Measurements from ENCODE around the gene PRKD1. TPM values are rescaled to one million over a fixed set of nuclear protein-coding genes. Genes with fewer than 3 reads are reported as not detected.

Gene PRKD1
- total RNA-seq, 4 donors from 2014 or later: 3.0 to 5.4 (median 3.6) TPM

DNA sequence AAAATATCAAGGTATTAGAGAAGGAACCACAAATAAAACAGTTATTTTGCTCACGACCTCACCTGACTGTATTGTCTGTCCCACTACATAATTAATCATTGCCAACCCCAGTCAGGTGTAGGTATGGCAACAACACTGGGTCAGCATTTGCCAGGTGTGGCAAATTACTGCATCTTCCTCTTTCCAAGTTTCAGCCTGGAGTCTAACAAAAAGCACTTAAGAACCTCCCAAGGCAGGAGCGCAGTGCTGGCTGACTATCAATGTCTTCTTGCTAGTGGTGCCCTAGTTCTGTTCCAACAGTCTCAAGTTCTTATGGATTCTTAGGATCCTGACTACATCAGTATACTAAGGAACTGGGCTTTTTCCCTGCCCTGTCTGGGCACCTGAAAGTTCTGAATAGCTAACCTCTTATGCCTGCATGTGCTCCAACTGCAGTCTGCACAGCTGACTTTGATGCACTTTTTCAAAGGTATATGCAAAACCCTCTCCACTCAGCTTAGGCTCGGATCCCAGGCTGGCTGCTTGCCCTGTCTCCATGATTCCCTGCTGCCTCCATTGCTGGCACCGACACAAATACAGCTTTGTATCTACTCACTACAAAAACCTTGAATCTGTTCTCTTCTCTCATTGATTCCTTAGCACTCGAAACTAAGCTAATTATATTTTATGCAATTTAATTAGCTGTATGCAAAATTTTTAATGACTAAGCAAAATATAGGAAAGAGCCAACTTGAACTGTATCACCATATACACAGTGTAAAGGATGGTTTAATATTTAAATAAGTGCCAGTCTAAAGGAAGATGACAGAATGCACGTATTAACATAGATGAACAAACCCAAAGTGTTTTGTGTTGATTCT lies 113.3 kb downstream of the PRKD1 start:
- no peaks in the 10 kb centered on the region for H3K27me3 ChIP-seq
- no peak for DNase-seq (ENCODE audit: low spot score in 2 of 2)
- H3K36me3 ChIP-seq: no peaks in the 10 kb centered on the region
- no peaks in the 10 kb centered on the region for H3K9me3 ChIP-seq
- 50% methylated on average over 6 of the region's 6 CpGs for WGBS
- H3K4me1 ChIP-seq: peaks cover 18% of the 10 kb centered on the region
- H3K4me3 ChIP-seq: no peak overlapping the region
- TF ChIP-seq POLR2A (IDR thresholded peaks at IDR 0.05) (no peak), POLR2AphosphoS5 (IDR thresholded peaks at IDR 0.05) (no peak), EP300 (IDR thresholded peaks at IDR 0.05) (no peak)
- TF ChIP-seq, protein P1, sequence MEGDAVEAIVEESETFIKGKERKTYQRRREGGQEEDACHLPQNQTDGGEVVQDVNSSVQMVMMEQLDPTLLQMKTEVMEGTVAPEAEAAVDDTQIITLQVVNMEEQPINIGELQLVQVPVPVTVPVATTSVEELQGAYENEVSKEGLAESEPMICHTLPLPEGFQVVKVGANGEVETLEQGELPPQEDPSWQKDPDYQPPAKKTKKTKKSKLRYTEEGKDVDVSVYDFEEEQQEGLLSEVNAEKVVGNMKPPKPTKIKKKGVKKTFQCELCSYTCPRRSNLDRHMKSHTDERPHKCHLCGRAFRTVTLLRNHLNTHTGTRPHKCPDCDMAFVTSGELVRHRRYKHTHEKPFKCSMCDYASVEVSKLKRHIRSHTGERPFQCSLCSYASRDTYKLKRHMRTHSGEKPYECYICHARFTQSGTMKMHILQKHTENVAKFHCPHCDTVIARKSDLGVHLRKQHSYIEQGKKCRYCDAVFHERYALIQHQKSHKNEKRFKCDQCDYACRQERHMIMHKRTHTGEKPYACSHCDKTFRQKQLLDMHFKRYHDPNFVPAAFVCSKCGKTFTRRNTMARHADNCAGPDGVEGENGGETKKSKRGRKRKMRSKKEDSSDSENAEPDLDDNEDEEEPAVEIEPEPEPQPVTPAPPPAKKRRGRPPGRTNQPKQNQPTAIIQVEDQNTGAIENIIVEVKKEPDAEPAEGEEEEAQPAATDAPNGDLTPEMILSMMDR (IDR thresholded peaks at IDR 0.05): no peak
- H3K27ac ChIP-seq: no peak overlapping the region

DNA sequence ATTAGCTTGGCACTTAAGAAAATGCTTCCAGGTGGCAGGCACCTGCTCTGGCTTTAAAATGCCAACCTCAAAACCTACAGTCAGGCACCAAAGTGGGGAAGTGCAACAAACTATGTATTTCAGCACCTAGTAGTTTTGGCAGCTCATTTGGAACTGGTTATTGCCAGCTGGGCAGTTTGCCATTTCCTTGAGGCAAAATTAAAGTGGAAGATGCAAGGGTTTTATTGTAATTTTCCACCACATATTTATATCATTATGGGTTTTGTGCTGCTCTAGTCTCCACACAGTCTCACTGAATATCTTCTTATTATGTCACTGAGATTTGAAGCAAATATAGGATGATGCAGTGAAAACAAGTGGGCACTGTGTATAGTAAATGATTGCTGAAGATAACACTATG lies 117.0 kb downstream of the PRKD1 start:
- Histone ChIP-seq H3K4me1 (peaks cover 18% of the 10 kb centered on the region), H3K9me3 (no peaks in the 10 kb centered on the region), H3K27ac (no peak overlapping the region), H3K27me3 (no peaks in the 10 kb centered on the region), H3K4me3 (no peak overlapping the region), H3K36me3 (no peaks in the 10 kb centered on the region)
- TF ChIP-seq EP300 (IDR thresholded peaks at IDR 0.05) (no peak), POLR2A (IDR thresholded peaks at IDR 0.05) (no peak), POLR2AphosphoS5 (IDR thresholded peaks at IDR 0.05) (no peak)
- TF ChIP-seq, protein P1 (IDR thresholded peaks at IDR 0.05): no peak
- no peak for DNase-seq (ENCODE audit: low spot score in 2 of 2)

DNA sequence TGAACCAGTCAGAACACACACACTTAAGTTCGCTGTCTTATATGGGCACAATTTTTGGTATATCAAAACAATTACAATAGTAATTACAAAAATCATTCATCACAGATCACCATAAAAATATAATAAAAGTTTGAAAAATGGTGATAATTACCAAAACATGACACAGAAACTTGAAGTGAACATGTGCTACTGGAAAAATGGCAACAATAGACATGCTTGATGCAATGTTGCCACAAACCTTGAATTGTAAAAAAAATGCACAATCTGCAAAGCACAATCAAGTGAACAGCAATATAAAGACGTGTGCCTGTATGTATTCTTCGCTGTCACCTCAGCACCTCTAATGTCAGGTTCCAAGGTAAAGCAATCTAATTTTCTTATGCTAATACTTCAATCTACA lies 117.6 kb downstream of the PRKD1 start:
- H3K36me3 ChIP-seq: no peaks in the 10 kb centered on the region
- 87% methylated on average over 3 of the region's 3 CpGs for WGBS
- no peak overlapping the region for H3K27ac ChIP-seq
- DNase-seq (ENCODE audit: low spot score in 2 of 2): no peak
- H3K4me1 ChIP-seq: peaks cover 21% of the 10 kb centered on the region
- no peaks in the 10 kb centered on the region for H3K27me3 ChIP-seq
- no peaks in the 10 kb centered on the region for H3K9me3 ChIP-seq
- H3K4me3 ChIP-seq: no peak overlapping the region
- no peak for TF ChIP-seq EP300 (IDR thresholded peaks at IDR 0.05)
- TF ChIP-seq, protein P1 (IDR thresholded peaks at IDR 0.05): no peak
- TF ChIP-seq POLR2A (IDR thresholded peaks at IDR 0.05): no peak
- no peak for TF ChIP-seq POLR2AphosphoS5 (IDR thresholded peaks at IDR 0.05)

DNA sequence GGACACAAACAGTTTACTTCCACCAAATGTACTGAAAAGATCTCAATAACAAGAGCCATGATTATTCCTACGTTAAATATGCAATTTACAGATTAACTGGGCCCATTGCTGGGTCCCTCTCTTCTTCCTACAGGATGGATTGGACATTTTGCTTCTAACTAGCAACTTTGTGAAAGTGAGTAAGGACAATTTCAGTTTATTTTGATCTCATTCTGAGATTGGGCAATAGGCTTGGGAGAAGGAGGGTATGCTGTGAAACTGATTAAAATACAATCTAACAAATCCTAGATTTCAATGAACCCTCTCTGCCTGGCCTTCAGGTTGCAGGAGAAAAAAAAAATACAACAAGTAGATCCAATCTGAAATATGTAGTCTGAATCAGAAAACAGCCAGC lies 121.5 kb downstream of the PRKD1 start:
- no peaks in the 10 kb centered on the region for H3K9me3 ChIP-seq
- no peak overlapping the region for H3K4me3 ChIP-seq
- 95% methylated on average over 1 of the region's 1 CpG for WGBS
- DNase-seq (ENCODE audit: low spot score in 2 of 2): no peak
- no peak overlapping the region for H3K27ac ChIP-seq
- peaks cover 13% of the 10 kb centered on the region for H3K4me1 ChIP-seq
- no peaks in the 10 kb centered on the region for H3K27me3 ChIP-seq
- no peaks in the 10 kb centered on the region for H3K36me3 ChIP-seq
- TF ChIP-seq POLR2A (IDR thresholded peaks at IDR 0.05) (no peak), EP300 (IDR thresholded peaks at IDR 0.05) (no peak), POLR2AphosphoS5 (IDR thresholded peaks at IDR 0.05) (no peak)
- TF ChIP-seq, protein P1 (IDR thresholded peaks at IDR 0.05): no peak

DNA sequence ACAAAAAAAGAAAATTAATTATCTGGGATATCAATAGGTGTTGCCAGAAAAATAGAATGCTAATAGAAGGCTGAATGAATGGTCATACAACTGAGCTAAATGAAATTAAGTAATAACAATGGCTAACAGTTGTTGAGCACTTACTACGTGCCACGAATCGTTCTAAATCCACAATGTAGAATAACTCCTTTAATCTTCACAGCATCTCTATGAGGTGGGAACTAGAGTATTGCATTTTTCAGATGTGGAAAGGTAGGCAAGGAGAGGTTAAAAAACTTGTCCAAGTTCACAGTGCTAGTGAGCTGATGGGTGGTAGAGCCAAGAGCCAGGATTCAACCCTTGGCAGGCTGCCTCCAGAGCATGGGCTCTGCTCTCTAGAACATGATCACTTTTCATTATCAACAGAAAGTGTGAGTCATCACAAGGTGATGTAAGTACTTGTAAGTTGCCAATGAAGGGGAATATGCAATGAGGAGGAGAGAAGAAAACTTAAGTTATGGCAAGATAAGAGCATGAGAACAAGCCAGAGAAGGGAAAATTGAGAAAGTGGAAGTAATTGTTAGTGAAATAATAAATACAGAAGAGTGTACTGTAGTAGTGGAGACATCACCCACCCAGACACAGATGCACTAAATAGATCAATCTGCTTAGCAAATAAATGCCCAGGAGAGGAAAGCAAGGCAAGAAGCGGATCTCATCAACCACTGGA lies 122.1 kb downstream of the PRKD1 start:
- H3K36me3 ChIP-seq: no peaks in the 10 kb centered on the region
- H3K27me3 ChIP-seq: no peaks in the 10 kb centered on the region
- no peak overlapping the region for H3K4me3 ChIP-seq
- no peak overlapping the region for H3K27ac ChIP-seq
- no peak for TF ChIP-seq EP300 (IDR thresholded peaks at IDR 0.05)
- TF ChIP-seq POLR2A (IDR thresholded peaks at IDR 0.05): no peak
- TF ChIP-seq POLR2AphosphoS5 (IDR thresholded peaks at IDR 0.05): no peak
- TF ChIP-seq, protein P1 (IDR thresholded peaks at IDR 0.05): no peak
- H3K9me3 ChIP-seq: no peaks in the 10 kb centered on the region
- 70% methylated on average over 4 of the region's 4 CpGs for WGBS
- peaks cover 8% of the 10 kb centered on the region for H3K4me1 ChIP-seq
- DNase-seq (ENCODE audit: low spot score in 2 of 2): no peak
